A549 (cell line): Measurements from ENCODE around the gene CELF4. TPM values are rescaled to one million over a fixed set of nuclear protein-coding genes. Genes with fewer than 3 reads are reported as not detected.

ENCODE experiments used
- ATAC-seq, 2 experiments: fragments of 200-7000 bp in 1 of 2; fragments of >200 bp in 1 of 2; cut with Nextera tagmentation in 1 of 2; cut with Tn5 transposase in 1 of 2; 3 replicates each; pipeline versions ENCODE4 v1.8.0 to v1.9.1; 2018 to 2020; ENCODE audit warnings: mild to moderate bottlenecking in 1 of 2, moderate library complexity in 1 of 2
- CTCF ChIA-PET: fragments of 300-600 bp; sonication (Branson Sonifier 250); formaldehyde crosslinking; extraction: SDS; loops from one replicate; lab custom pipeline; 2021; ENCODE audit warnings: antibody characterized with exemption, inconsistent platforms; lab: Yijun Ruan, JAX
- POLR2A ChIA-PET: fragments of 350-600 bp; formaldehyde crosslinking; extraction: SDS; loops from one replicate; lab custom pipeline; 2021; ENCODE audit warnings: antibody characterized with exemption, inconsistent platforms; lab: Yijun Ruan, JAX
- DNase-seq, 2 experiments: peaks; one replicate each; pipeline versions ENCODE4 v3.0.0 to v3.0.0-alpha.2; 2011 to 2016; ENCODE audit warnings: low read depth in 1 of 2, low spot score in 1 of 2
- FAIRE-seq: peaks from 2 replicates; lab custom pipeline; 2011; peaks lifted over from hg19 to GRCh38; lab: Jason Lieb, UNC
- H3K27ac ChIP-seq, 2 experiments: fragments of >200 bp; sonication (Bioruptor Twin); formaldehyde crosslinking; 3 replicates each; pipeline ENCODE4 v1.5.1; 2016 to 2017
- H3K4me1 ChIP-seq: fragments of >200 bp; sonication (Bioruptor Twin); formaldehyde crosslinking; 3 replicates; pipeline ENCODE4 v1.6.1; 2016
- H3K4me2 ChIP-seq: fragments of >200 bp; sonication (Bioruptor Twin); formaldehyde crosslinking; 3 replicates; pipeline ENCODE4 v1.6.1; 2016
- H3K4me3 ChIP-seq: fragments of >200 bp; sonication (Bioruptor Twin); formaldehyde crosslinking; 3 replicates; pipeline ENCODE4 v1.5.1; 2016
- H3K9me3 ChIP-seq: fragments of >200 bp; sonication (Bioruptor Twin); formaldehyde crosslinking; 3 replicates; pipeline ENCODE4 v1.6.1; 2016
- BHLHE40 ChIP-seq: IDR thresholded peaks from 2 replicates; pipeline ENCODE4 v1.6.1; 2012; ENCODE audit warnings: low read depth, low read length, inconsistent platforms
- CBX2 ChIP-seq: fragments of 200-600 bp; sonication (generic); IDR thresholded peaks from 2 replicates; pipeline ENCODE4 v1.6.1; 2016; ENCODE audit warnings: low read depth, mild to moderate bottlenecking, borderline replicate concordance
- CBX8 ChIP-seq: fragments of 200-600 bp; sonication (generic); IDR thresholded peaks from 2 replicates; pipeline ENCODE4 v1.6.1; 2016
- CEBPB ChIP-seq, 2 experiments: fragments of >200 bp in 1 of 2; sonication (Bioruptor Twin) in 1 of 2; formaldehyde crosslinking in 1 of 2; IDR thresholded peaks; 2 replicates each; pipeline ENCODE4 v1.6.1; 2012 to 2016
- CHD4 ChIP-seq: fragments of 200-600 bp; sonication (generic); IDR thresholded peaks from 2 replicates; pipeline ENCODE4 v1.6.1; 2016; ENCODE audit warnings: antibody characterized with exemption, mild to moderate bottlenecking, borderline replicate concordance
- EHF ChIP-seq: fragments of 250-450 bp; sonication (Bioruptor Pico); IDR thresholded peaks from 2 replicates; pipeline ENCODE4 v1.5.0; 2020; ENCODE audit warnings: mild to moderate bottlenecking
- EHMT2 ChIP-seq: fragments of 200-600 bp; sonication (generic); IDR thresholded peaks from 2 replicates; pipeline ENCODE4 v1.6.1; 2016; ENCODE audit warnings: antibody characterized with exemption, low read depth, mild to moderate bottlenecking, moderate library complexity
- FOSB ChIP-seq: fragments of 250-450 bp; sonication (Bioruptor Pico); IDR thresholded peaks from 2 replicates; pipeline ENCODE4 v1.5.0; 2020; ENCODE audit warnings: mild to moderate bottlenecking, moderate library complexity
- FOSL2 ChIP-seq, 2 experiments: fragments of 450-650 bp in 1 of 2; fragments of >200 bp in 1 of 2; sonication (Bioruptor Twin) in 1 of 2; formaldehyde crosslinking; IDR thresholded peaks; 2 replicates each; pipeline versions ENCODE4 v1.5.0 to v1.6.1; 2016 to 2020; ENCODE audit warnings: mild to moderate bottlenecking in 1 of 2, moderate library complexity in 1 of 2
- GATA3 ChIP-seq: IDR thresholded peaks from 2 replicates; pipeline ENCODE4 v1.6.1; 2012; ENCODE audit warnings: borderline replicate concordance
- HDAC2 ChIP-seq: fragments of 200-600 bp; sonication (generic); IDR thresholded peaks from 2 replicates; pipeline ENCODE4 v1.6.1; 2016
- HEYL ChIP-seq: fragments of 250-450 bp; sonication (Bioruptor Pico); IDR thresholded peaks from 2 replicates; pipeline ENCODE4 v1.8.0; 2021; ENCODE audit warnings: mild to moderate bottlenecking, moderate library complexity
- JUNB ChIP-seq: fragments of >200 bp; sonication (Bioruptor Twin); formaldehyde crosslinking; IDR thresholded peaks from 2 replicates; pipeline ENCODE4 v1.6.1; 2016
- NFE2L2 ChIP-seq: fragments of 150-350 bp; conservative IDR thresholded peaks from 2 replicates; pipeline ENCODE4 v1.6.1; 2014; ENCODE audit warnings: low read length
- NR3C1 ChIP-seq: fragments of >200 bp; sonication (Bioruptor Twin); formaldehyde crosslinking; IDR thresholded peaks from 3 replicates; pipeline ENCODE4 v1.6.1; 2017
- POLR2A ChIP-seq: IDR thresholded peaks from 2 replicates; pipeline ENCODE4 v1.6.1; 2012; ENCODE audit warnings: mild to moderate bottlenecking, low read length
- RARB ChIP-seq: fragments of 250-450 bp; sonication (Bioruptor Pico); IDR thresholded peaks from 2 replicates; pipeline ENCODE4 v1.8.0; 2021; ENCODE audit warnings: mild to moderate bottlenecking, moderate library complexity
- RCOR1 ChIP-seq: fragments of 150-350 bp; IDR thresholded peaks from 2 replicates; pipeline ENCODE4 v1.6.1; 2014; ENCODE audit warnings: antibody characterized with exemption, low read length, low read depth
- RNF2 ChIP-seq: fragments of 200-600 bp; sonication (generic); IDR thresholded peaks from 2 replicates; pipeline ENCODE4 v1.6.1; 2016; ENCODE audit warnings: low read depth, mild to moderate bottlenecking, antibody characterized with exemption, moderate library complexity, borderline replicate concordance
- SMC3 ChIP-seq: fragments of >200 bp; sonication (Bioruptor Twin); formaldehyde crosslinking; IDR thresholded peaks from 3 replicates; pipeline ENCODE4 v1.6.1; 2018; ENCODE audit warnings: inconsistent platforms
- TP53 ChIP-seq: fragments of 250-450 bp; sonication (Bioruptor Pico); IDR thresholded peaks from 2 replicates; pipeline ENCODE4 v1.5.0; 2021; ENCODE audit warnings: mild to moderate bottlenecking, moderate library complexity
- ZNF302 ChIP-seq: fragments of 250-450 bp; sonication (Bioruptor Pico); IDR thresholded peaks from 2 replicates; pipeline ENCODE4 v1.9.0; 2021; ENCODE audit warnings: inconsistent platforms, mild to moderate bottlenecking, moderate library complexity
- WGBS: methylation state at CpG from one replicate; pipeline ENCODE4 v1.1.6; 2017; ENCODE audit errors: missing lambda C conversion rate; 5-methylcytosine and 5-hydroxymethylcytosine counted together
- polyA plus RNA-seq, 4 experiments: library from polyadenylated mRNA; depleted of rRNA in 3 of 4; stranded (reverse); fragments of >200 nt; fragmentation: RNase III in 1 of 4; extraction: RNeasy Plus Mini Kit Qiagen cat#74134 plus additional on column Dnase treatment in 1 of 4; gene quantifications; 2 replicates in 3 of 4; 3 replicates in 1 of 4; pipeline ENCODE4 v1.2.3, GENCODE V29; 2011 to 2017
- TF ChIP-seq, protein P1 (sequence below): fragments of 250-450 bp; sonication (Bioruptor Pico); IDR thresholded peaks from 2 replicates; pipeline ENCODE4 v1.5.0; 2021; ENCODE audit warnings: mild to moderate bottlenecking, moderate library complexity, borderline replicate concordance
- TF ChIP-seq, protein P2 (sequence below): fragments of 150-350 bp; IDR thresholded peaks from 2 replicates; pipeline ENCODE4 v1.6.1; 2014; ENCODE audit warnings: low read depth, mild to moderate bottlenecking, low read length
- TF ChIP-seq, protein P3 (sequence below): fragments of 250-450 bp; sonication (Bioruptor Pico); IDR thresholded peaks from 2 replicates; pipeline ENCODE4 v1.5.0; 2020; ENCODE audit warnings: low read depth, mild to moderate bottlenecking, moderate library complexity
- TF ChIP-seq, protein P4 (sequence below): fragments of 450-650 bp; IDR thresholded peaks from 2 replicates; pipeline ENCODE4 v1.6.1; 2014; ENCODE audit warnings: antibody characterized with exemption
- TF ChIP-seq, protein P5 (sequence below): IDR thresholded peaks from 2 replicates; pipeline ENCODE4 v1.6.1; 2012

The CELF4 gene
- polyA plus RNA-seq, 2 of the 4 experiments (the other 2 are of a cell fraction), result 0.08 TPM; not detected in 1

DNA sequence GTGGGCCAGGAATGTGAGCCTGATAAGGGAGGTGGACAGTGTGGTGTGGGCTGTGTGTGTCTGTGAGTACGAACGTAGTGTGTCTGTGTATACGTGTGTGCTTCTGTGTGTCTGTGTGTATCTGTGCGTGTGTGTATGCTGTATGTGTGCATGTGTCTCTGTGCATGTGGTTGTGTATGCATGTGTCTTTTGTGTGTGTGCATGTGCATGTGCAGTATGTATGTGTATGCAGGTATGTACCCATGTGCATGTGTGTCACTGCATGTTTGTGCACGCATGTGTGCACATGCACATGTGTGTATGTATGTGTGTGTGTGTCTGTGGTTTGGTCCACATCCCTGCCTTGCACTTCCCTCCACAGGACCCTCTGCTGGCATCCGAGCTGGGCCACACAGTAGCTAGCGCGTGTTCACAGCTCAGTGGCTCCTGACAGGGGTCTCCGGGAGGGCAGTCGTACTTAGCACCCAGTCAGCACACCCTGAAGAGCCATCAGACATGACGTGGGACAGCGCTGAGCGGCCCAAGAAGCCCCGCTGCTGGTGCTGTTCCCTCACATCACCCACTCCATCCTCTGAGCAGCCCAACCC, 114.3 kb downstream of the CELF4 start:
- TF ChIP-seq FOSL2 (IDR thresholded peaks at IDR 0.05) (no peak), FOSL2 (CRISPR knock-in tag; IDR thresholded peaks at IDR 0.05) (no peak), NFE2L2 (no peak), NR3C1 (no peak), CBX2 (no peak), HDAC2 (no peak), CHD4 (no peak), ZNF302 (CRISPR knock-in tag) (no peak), RCOR1 (no peak), BHLHE40 (no peak), HEYL (no peak), POLR2A (no peak), CEBPB (IDR thresholded peaks at IDR 0.05) (no peak), GATA3 (no peak), RARB (CRISPR knock-in tag) (no peak), CBX8 (no peak)
- TF ChIP-seq, protein P1, sequence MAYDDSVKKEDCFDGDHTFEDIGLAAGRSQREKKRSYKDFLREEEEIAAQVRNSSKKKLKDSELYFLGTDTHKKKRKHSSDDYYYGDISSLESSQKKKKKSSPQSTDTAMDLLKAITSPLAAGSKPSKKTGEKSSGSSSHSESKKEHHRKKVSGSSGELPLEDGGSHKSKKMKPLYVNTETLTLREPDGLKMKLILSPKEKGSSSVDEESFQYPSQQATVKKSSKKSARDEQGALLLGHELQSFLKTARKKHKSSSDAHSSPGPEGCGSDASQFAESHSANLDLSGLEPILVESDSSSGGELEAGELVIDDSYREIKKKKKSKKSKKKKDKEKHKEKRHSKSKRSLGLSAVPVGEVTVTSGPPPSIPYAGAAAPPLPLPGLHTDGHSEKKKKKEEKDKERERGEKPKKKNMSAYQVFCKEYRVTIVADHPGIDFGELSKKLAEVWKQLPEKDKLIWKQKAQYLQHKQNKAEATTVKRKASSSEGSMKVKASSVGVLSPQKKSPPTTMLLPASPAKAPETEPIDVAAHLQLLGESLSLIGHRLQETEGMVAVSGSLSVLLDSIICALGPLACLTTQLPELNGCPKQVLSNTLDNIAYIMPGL (CRISPR knock-in tag), result no peak
- TF ChIP-seq, protein P2, sequence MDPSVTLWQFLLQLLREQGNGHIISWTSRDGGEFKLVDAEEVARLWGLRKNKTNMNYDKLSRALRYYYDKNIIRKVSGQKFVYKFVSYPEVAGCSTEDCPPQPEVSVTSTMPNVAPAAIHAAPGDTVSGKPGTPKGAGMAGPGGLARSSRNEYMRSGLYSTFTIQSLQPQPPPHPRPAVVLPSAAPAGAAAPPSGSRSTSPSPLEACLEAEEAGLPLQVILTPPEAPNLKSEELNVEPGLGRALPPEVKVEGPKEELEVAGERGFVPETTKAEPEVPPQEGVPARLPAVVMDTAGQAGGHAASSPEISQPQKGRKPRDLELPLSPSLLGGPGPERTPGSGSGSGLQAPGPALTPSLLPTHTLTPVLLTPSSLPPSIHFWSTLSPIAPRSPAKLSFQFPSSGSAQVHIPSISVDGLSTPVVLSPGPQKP, result no peak
- TF ChIP-seq, protein P3, sequence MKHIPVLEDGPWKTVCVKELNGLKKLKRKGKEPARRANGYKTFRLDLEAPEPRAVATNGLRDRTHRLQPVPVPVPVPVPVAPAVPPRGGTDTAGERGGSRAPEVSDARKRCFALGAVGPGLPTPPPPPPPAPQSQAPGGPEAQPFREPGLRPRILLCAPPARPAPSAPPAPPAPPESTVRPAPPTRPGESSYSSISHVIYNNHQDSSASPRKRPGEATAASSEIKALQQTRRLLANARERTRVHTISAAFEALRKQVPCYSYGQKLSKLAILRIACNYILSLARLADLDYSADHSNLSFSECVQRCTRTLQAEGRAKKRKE (CRISPR knock-in tag), result no peak
- TF ChIP-seq, protein P4, sequence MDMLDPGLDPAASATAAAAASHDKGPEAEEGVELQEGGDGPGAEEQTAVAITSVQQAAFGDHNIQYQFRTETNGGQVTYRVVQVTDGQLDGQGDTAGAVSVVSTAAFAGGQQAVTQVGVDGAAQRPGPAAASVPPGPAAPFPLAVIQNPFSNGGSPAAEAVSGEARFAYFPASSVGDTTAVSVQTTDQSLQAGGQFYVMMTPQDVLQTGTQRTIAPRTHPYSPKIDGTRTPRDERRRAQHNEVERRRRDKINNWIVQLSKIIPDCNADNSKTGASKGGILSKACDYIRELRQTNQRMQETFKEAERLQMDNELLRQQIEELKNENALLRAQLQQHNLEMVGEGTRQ, result no peak
- TF ChIP-seq, protein P5, sequence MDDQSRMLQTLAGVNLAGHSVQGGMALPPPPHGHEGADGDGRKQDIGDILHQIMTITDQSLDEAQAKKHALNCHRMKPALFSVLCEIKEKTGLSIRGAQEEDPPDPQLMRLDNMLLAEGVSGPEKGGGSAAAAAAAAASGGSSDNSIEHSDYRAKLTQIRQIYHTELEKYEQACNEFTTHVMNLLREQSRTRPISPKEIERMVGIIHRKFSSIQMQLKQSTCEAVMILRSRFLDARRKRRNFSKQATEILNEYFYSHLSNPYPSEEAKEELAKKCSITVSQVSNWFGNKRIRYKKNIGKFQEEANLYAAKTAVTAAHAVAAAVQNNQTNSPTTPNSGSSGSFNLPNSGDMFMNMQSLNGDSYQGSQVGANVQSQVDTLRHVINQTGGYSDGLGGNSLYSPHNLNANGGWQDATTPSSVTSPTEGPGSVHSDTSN, result no peak
- Histone ChIP-seq H3K27ac (no peak overlapping the region), H3K4me1 (no peaks in the 10 kb centered on the region), H3K9me3 (no peaks in the 10 kb centered on the region), H3K4me3 (no peak overlapping the region), H3K4me2 (no peak overlapping the region)
- POLR2A ChIA-PET, result no interaction called here
- CTCF ChIA-PET, result no interaction called here
- WGBS, result 89% methylated on average over 5 of the region's 14 CpGs
- DNase-seq, result no peak
- no peak for FAIRE-seq
- no peak for ATAC-seq

DNA sequence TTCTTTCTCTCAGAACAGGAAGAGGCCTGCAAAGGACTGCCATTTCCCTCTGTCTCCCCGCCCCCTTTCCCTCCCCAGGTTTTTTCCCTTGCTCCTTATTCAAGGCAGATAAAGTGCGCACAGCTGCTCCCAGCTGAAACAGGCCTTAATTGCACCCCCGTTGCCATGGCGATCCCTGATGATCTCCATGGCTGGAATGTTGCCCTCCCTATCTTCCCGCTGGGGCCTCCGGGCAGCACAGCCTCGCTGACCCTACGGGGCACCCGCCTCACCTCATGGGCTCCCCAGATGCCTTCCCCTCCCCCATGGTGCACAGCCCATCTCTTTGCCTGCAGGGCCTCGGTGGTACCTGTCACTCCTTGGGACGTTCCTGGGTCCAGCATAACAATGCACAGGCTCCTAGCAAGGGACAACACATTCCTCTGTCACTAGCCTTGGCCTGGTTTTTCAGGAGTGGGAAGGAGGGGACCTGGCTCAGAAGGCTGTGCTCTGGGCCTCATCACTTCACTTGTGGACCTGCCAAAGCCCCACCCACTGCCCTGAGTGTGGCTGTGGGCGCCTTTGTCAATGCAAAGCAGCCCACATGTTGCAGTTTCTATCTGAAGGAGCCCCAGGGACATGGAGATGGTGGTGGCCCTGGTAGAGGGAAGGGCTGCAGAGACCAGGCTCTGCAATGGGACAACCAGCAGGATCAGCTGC, 115.0 kb downstream of the CELF4 start:
- H3K9me3 ChIP-seq, result no peaks in the 10 kb centered on the region
- no peaks in the 10 kb centered on the region for H3K4me1 ChIP-seq
- FAIRE-seq (no peak), DNase-seq (no peak), ATAC-seq (no peak)
- no peak overlapping the region for H3K4me2 ChIP-seq
- POLR2A ChIA-PET, result no interaction called here
- TF ChIP-seq HDAC2, result no peak
- TF ChIP-seq FOSB (CRISPR knock-in tag), result no peak
- no peak for TF ChIP-seq SMC3
- TF ChIP-seq JUNB, result no peak
- no peak for TF ChIP-seq TP53 (CRISPR knock-in tag)
- TF ChIP-seq RNF2, result no peak
- no peak for TF ChIP-seq EHMT2
- TF ChIP-seq EHF (CRISPR knock-in tag), result no peak
- WGBS, result 60% methylated on average over 6 of the region's 12 CpGs
- CTCF ChIA-PET, result no interaction called here
- H3K27ac ChIP-seq, result no peak overlapping the region
- no peak overlapping the region for H3K4me3 ChIP-seq
